Parathyroid adenoma (tissue), 2 donors: ENCODE data around the gene ARHGAP5.

Experiments
- H2AFZ ChIP-seq: fragments of 300-600 bp; sonication (generic); one replicate; pipeline ENCODE4 v1.7.0; 2017; ENCODE audit warnings: antibody characterized with exemption, mild to moderate bottlenecking
- H3K27ac ChIP-seq: fragments of 300-600 bp; sonication (generic); one replicate; pipeline ENCODE4 v1.7.0; 2017
- H3K27me3 ChIP-seq: fragments of 300-600 bp; sonication (generic); one replicate; pipeline ENCODE4 v1.7.0; 2017; ENCODE audit warnings: low read length; ENCODE audit not compliant: control insufficient read depth, insufficient read depth
- H3K36me3 ChIP-seq: fragments of 300-600 bp; sonication (generic); one replicate; pipeline ENCODE4 v1.7.0; 2017; ENCODE audit warnings: low read length; ENCODE audit not compliant: control insufficient read depth, insufficient read depth
- H3K4me1 ChIP-seq: fragments of 300-600 bp; sonication (generic); one replicate; pipeline ENCODE4 v1.7.0; 2017; ENCODE audit warnings: control low read depth
- H3K4me2 ChIP-seq: fragments of 300-600 bp; sonication (generic); one replicate; pipeline ENCODE4 v1.7.0; 2017; ENCODE audit warnings: low read length
- H3K4me3 ChIP-seq: fragments of 300-600 bp; sonication (generic); one replicate; pipeline ENCODE4 v1.7.0; 2017; ENCODE audit warnings: low read depth, low read length
- H3K79me2 ChIP-seq: fragments of 300-600 bp; sonication (generic); one replicate; pipeline ENCODE4 v1.7.0; 2017; ENCODE audit warnings: control low read depth
- H3K9ac ChIP-seq: fragments of 300-600 bp; sonication (generic); one replicate; pipeline ENCODE4 v1.7.0; 2017; ENCODE audit warnings: mild to moderate bottlenecking
- H3K9me3 ChIP-seq: fragments of 300-600 bp; sonication (generic); one replicate; pipeline ENCODE4 v1.7.0; 2017; ENCODE audit warnings: low read length; ENCODE audit not compliant: control insufficient read depth
- TF ChIP-seq, protein P1 (sequence below): fragments of 300-600 bp; sonication (generic); IDR thresholded peaks from one replicate; pipeline ENCODE4 v1.7.0; 2017; ENCODE audit warnings: antibody characterized with exemption, mild to moderate bottlenecking
- donor health status: primary hyperparathyroidism.

Gene ARHGAP5

GRCh38 chr14:32142341-32142740, 65.2 kb downstream of the ARHGAP5 start:
- H3K27ac ChIP-seq = no peak overlapping the region
- no peaks in the 10 kb centered on the region for H3K36me3 ChIP-seq
- no peak overlapping the region for H3K4me2 ChIP-seq
- no peak overlapping the region for H3K9ac ChIP-seq
- H3K9me3 ChIP-seq = peaks cover under 1% of the 10 kb centered on the region
- H2AFZ ChIP-seq = no peak overlapping the region
- H3K27me3 ChIP-seq = no peaks in the 10 kb centered on the region
- H3K4me1 ChIP-seq = no peaks in the 10 kb centered on the region
- H3K79me2 ChIP-seq = peaks cover 37% of the 10 kb centered on the region
- TF ChIP-seq, protein P1, sequence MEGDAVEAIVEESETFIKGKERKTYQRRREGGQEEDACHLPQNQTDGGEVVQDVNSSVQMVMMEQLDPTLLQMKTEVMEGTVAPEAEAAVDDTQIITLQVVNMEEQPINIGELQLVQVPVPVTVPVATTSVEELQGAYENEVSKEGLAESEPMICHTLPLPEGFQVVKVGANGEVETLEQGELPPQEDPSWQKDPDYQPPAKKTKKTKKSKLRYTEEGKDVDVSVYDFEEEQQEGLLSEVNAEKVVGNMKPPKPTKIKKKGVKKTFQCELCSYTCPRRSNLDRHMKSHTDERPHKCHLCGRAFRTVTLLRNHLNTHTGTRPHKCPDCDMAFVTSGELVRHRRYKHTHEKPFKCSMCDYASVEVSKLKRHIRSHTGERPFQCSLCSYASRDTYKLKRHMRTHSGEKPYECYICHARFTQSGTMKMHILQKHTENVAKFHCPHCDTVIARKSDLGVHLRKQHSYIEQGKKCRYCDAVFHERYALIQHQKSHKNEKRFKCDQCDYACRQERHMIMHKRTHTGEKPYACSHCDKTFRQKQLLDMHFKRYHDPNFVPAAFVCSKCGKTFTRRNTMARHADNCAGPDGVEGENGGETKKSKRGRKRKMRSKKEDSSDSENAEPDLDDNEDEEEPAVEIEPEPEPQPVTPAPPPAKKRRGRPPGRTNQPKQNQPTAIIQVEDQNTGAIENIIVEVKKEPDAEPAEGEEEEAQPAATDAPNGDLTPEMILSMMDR = no peak
- H3K4me3 ChIP-seq = no peak overlapping the region

GRCh38 chr14:32142754-32143437, 65.8 kb downstream of the ARHGAP5 start:
- Histone ChIP-seq H3K4me3 (no peak overlapping the region), H3K9ac (no peak overlapping the region), H3K27ac (no peak overlapping the region), H3K4me2 (no peak overlapping the region), H3K4me1 (no peaks in the 10 kb centered on the region), H3K79me2 (peaks cover 34% of the 10 kb centered on the region), H3K9me3 (no peaks in the 10 kb centered on the region), H2AFZ (no peak overlapping the region), H3K27me3 (no peaks in the 10 kb centered on the region), H3K36me3 (no peaks in the 10 kb centered on the region)
- TF ChIP-seq, protein P1 = no peak

DNA sequence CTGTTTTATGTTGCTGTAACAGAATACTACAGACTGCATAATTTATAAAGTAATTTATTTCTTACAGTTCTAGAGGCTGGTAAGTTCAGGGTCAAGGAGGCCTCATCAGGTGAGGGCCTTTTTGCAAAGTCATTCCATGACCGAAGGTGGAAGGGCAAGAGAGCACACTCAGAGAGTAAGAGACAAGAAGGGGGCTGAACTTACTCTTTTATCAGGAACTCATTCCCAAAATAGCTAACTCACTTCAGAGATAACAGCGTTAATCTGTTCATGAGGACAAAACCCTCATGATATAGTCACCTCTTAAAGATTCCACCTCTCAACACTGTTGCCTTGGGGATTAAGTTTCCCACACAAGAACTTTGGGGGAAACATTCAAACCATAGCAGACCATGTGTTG, 73.3 kb downstream of the ARHGAP5 start:
- H2AFZ ChIP-seq = no peak overlapping the region
- H3K4me2 ChIP-seq = no peak overlapping the region
- H3K27me3 ChIP-seq = no peaks in the 10 kb centered on the region
- H3K9me3 ChIP-seq = no peaks in the 10 kb centered on the region
- TF ChIP-seq, protein P1 = no peak
- no peak overlapping the region for H3K9ac ChIP-seq
- no peaks in the 10 kb centered on the region for H3K4me1 ChIP-seq
- no peaks in the 10 kb centered on the region for H3K79me2 ChIP-seq
- H3K27ac ChIP-seq = no peak overlapping the region
- no peak overlapping the region for H3K4me3 ChIP-seq
- peaks cover 2% of the 10 kb centered on the region for H3K36me3 ChIP-seq

DNA sequence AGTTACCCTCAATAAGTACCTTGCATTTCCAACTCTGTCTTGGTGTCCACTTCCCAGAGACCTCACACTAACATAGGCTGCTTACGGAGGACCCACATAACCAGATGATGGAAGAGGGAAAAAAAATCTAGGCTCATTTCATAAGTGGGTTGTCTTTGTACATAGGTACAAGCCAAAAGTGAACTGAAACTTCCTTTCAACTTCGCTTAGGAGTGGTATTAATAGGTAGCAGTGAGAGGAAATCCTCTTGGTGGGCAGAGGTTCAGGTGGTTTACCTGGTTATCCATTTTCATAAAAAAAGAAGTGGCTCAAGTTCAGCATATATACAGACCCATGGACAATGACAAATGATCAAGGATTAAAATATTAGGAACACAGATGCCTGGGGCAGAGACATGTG, 88.9 kb downstream of the ARHGAP5 start:
- Histone ChIP-seq H3K4me1 (no peaks in the 10 kb centered on the region), H3K36me3 (no peaks in the 10 kb centered on the region), H3K79me2 (no peaks in the 10 kb centered on the region), H3K9me3 (no peaks in the 10 kb centered on the region), H3K27me3 (no peaks in the 10 kb centered on the region), H3K9ac (no peak overlapping the region), H3K4me2 (no peak overlapping the region), H3K4me3 (no peak overlapping the region), H3K27ac (no peak overlapping the region), H2AFZ (no peak overlapping the region)
- TF ChIP-seq, protein P1 = no peak

DNA sequence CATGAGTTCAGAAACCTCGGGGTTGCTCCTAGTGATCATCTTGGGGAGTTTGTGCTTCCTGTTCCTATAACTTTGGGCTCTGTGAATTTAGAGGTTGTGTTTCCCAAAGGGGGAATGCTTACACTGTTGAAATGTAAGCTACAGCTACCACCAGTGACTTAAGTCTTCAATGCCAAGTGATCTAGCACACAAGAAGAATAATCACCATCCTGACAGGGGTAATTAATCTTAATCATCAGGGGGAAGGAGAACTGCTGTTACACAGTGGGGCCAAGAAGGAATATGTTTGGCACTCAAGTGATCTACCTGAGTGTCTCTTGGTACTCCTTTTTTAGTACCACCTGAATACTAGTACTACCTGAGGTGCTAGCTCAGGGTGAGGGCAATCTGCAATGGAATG, 89.8 kb downstream of the ARHGAP5 start:
- Histone ChIP-seq H3K4me3 (no peak overlapping the region), H3K79me2 (no peaks in the 10 kb centered on the region), H3K27me3 (no peaks in the 10 kb centered on the region), H3K36me3 (no peaks in the 10 kb centered on the region), H2AFZ (no peak overlapping the region), H3K27ac (no peak overlapping the region), H3K9ac (no peak overlapping the region), H3K9me3 (no peaks in the 10 kb centered on the region), H3K4me2 (no peak overlapping the region), H3K4me1 (peaks cover 3% of the 10 kb centered on the region)
- TF ChIP-seq, protein P1 = no peak
